Measurements from ENCODE around the gene ACOXL. TPM values are rescaled to one million over a fixed set of nuclear protein-coding genes. Genes with fewer than 3 reads are reported as not detected.

Gene ACOXL
- total and polyA plus RNA-seq, 2 of the 8 experiments (the other 6 are each of a cell fraction or from before 2014, with no cell fraction given): 11.4 to 20.6 TPM

- TF ChIP-seq, protein P1, sequence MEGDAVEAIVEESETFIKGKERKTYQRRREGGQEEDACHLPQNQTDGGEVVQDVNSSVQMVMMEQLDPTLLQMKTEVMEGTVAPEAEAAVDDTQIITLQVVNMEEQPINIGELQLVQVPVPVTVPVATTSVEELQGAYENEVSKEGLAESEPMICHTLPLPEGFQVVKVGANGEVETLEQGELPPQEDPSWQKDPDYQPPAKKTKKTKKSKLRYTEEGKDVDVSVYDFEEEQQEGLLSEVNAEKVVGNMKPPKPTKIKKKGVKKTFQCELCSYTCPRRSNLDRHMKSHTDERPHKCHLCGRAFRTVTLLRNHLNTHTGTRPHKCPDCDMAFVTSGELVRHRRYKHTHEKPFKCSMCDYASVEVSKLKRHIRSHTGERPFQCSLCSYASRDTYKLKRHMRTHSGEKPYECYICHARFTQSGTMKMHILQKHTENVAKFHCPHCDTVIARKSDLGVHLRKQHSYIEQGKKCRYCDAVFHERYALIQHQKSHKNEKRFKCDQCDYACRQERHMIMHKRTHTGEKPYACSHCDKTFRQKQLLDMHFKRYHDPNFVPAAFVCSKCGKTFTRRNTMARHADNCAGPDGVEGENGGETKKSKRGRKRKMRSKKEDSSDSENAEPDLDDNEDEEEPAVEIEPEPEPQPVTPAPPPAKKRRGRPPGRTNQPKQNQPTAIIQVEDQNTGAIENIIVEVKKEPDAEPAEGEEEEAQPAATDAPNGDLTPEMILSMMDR (IDR thresholded peaks at IDR 0.05; ENCODE audit: control extremely low read depth in 1 of 3, insufficient read depth in 1 of 3, low read depth in 1 of 3, low read length in 3 of 3): no peak
- TF ChIP-seq USF2 (IDR thresholded peaks at IDR 0.05; ENCODE audit: low read length) (no peak), SIRT6 (IDR thresholded peaks at IDR 0.05; ENCODE audit: low read length) (no peak)
Measured at GRCh38 chr2:111127351-111127750, 395.0 kb downstream of the ACOXL start (continued).
